GM12878 (cell line): Measurements from ENCODE around the gene TBC1D26.

Experiments
- ASH2L ChIP-seq: fragments of 300-600, 200-600 bp; sonication (generic); IDR thresholded peaks from 2 replicates; pipeline ENCODE4 v1.6.1; 2017; ENCODE audit warnings: low read depth, mild to moderate bottlenecking, borderline replicate concordance
- CTCF ChIP-seq, 3 experiments: IDR thresholded peaks in 2 of 3; conservative IDR thresholded peaks in 1 of 3; 2 replicates each; pipeline ENCODE4 v1.5.1; 2011; ENCODE audit warnings: low read depth in 3 of 3, low read length in 3 of 3, mild to moderate bottlenecking in 3 of 3, control low read depth in 2 of 3, moderate library complexity in 2 of 3, inconsistent platforms in 1 of 3, mixed read lengths in 1 of 3; ENCODE audit not compliant: control insufficient read depth in 2 of 3, insufficient read depth in 1 of 3; ENCODE audit errors: extremely low read depth in 1 of 3
- POLR2A ChIP-seq: IDR thresholded peaks from 2 replicates; pipeline ENCODE4 v1.6.1; 2011; ENCODE audit warnings: low read depth, mild to moderate bottlenecking, low read length
- SP1 ChIP-seq: IDR thresholded peaks from one replicate; pipeline ENCODE4 v1.6.1; 2011; ENCODE audit warnings: low read depth, low read length
- TARDBP ChIP-seq: IDR thresholded peaks from 2 replicates; pipeline ENCODE4 v1.6.1; 2016; ENCODE audit warnings: borderline replicate concordance
- ZBTB33 ChIP-seq: fragments of 450-650 bp; IDR thresholded peaks from 2 replicates; pipeline ENCODE4 v1.6.1; 2017; ENCODE audit warnings: mild to moderate bottlenecking

- no peak for TF ChIP-seq POLR2A
- no peak for TF ChIP-seq ZBTB33
- no peak for TF ChIP-seq CTCF (IDR thresholded peaks at IDR 0.05 in 2 of 3, conservative IDR thresholded peaks at IDR 0.05 in 1 of 3; ENCODE audit: control insufficient read depth in 2 of 3, extremely low read depth in 1 of 3, insufficient read depth in 1 of 3, low read depth in 3 of 3, low read length in 3 of 3)
- no peak for TF ChIP-seq TARDBP
- no peak for TF ChIP-seq SP1
- TF ChIP-seq ASH2L: no peak
These were observed 47.0 kb downstream of the TBC1D26 start for GRCh38 chr17:15779119-15779518.
